H9 (cell line): ENCODE data around the gene CXXC1. TPM values are rescaled to one million over a fixed set of nuclear protein-coding genes. Genes with fewer than 3 reads are reported as not detected.

Source experiments
- DNase-seq: peaks from one replicate; pipeline ENCODE4 v3.0.0-alpha.2; 2017
- H2AFZ ChIP-seq: one replicate; pipeline ENCODE4 v1.6.1; 2013; ENCODE audit warnings: mild to moderate bottlenecking, low read length, control low read depth, moderate library complexity
- H2AK5ac ChIP-seq: 2 replicates; pipeline ENCODE4 v1.6.1; 2013; ENCODE audit warnings: low read length, control low read depth, mixed read lengths; ENCODE audit not compliant: insufficient read length
- H2BK120ac ChIP-seq: one replicate; pipeline ENCODE4 v1.6.1; 2013; ENCODE audit warnings: low read depth, mild to moderate bottlenecking, low read length, control low read depth, inconsistent platforms; ENCODE audit not compliant: poor library complexity, severe bottlenecking
- H2BK12ac ChIP-seq: 2 replicates; pipeline ENCODE4 v1.6.1; 2013; ENCODE audit warnings: low read length, control low read depth, mixed read lengths, low read depth; ENCODE audit not compliant: insufficient read length
- H2BK15ac ChIP-seq: 2 replicates; pipeline ENCODE4 v1.6.1; 2013; ENCODE audit warnings: low read depth, low read length, control low read depth
- H2BK20ac ChIP-seq: one replicate; pipeline ENCODE4 v1.6.1; 2013; ENCODE audit warnings: low read depth, mild to moderate bottlenecking, low read length, control low read depth, inconsistent platforms; ENCODE audit not compliant: poor library complexity, severe bottlenecking
- H2BK5ac ChIP-seq: 2 replicates; pipeline ENCODE4 v1.6.1; 2013; ENCODE audit warnings: low read length, control low read depth, mixed read lengths; ENCODE audit not compliant: insufficient read length
- H3K14ac ChIP-seq: 2 replicates; pipeline ENCODE4 v1.6.1; 2013; ENCODE audit warnings: low read length, control low read depth; ENCODE audit not compliant: insufficient read depth
- H3K18ac ChIP-seq: 2 replicates; pipeline ENCODE4 v1.6.1; 2013; ENCODE audit warnings: low read depth, mild to moderate bottlenecking, mixed read lengths, low read length, control low read depth; ENCODE audit not compliant: insufficient read length
- H3K23ac ChIP-seq: 2 replicates; pipeline ENCODE4 v1.6.1; 2013; ENCODE audit warnings: low read length, control low read depth, mixed read lengths, low read depth; ENCODE audit not compliant: insufficient read length
- H3K23me2 ChIP-seq: 2 replicates; pipeline ENCODE4 v1.6.1; 2013; ENCODE audit warnings: low read depth, mild to moderate bottlenecking, mixed read lengths, low read length, control low read depth; ENCODE audit not compliant: insufficient read length, poor library complexity, severe bottlenecking
- H3K27ac ChIP-seq: 2 replicates; pipeline ENCODE4 v1.5.1; 2013; ENCODE audit warnings: low read length, control low read depth, mixed read lengths, low read depth; ENCODE audit not compliant: insufficient read length
- H3K27me3 ChIP-seq: 2 replicates; pipeline ENCODE4 v1.6.1; 2013; ENCODE audit warnings: low read length, control low read depth, inconsistent platforms; ENCODE audit not compliant: insufficient read depth
- H3K4ac ChIP-seq: 2 replicates; pipeline ENCODE4 v1.6.1; 2013; ENCODE audit warnings: low read depth, mild to moderate bottlenecking, control low read depth, inconsistent platforms, low read length, moderate library complexity
- H3K4me1 ChIP-seq: 2 replicates; pipeline ENCODE4 v1.6.1; 2013; ENCODE audit warnings: low read length, control low read depth, inconsistent platforms; ENCODE audit not compliant: insufficient read depth
- H3K4me2 ChIP-seq: 2 replicates; pipeline ENCODE4 v1.6.1; 2013; ENCODE audit warnings: low read length, control low read depth, mixed read lengths; ENCODE audit not compliant: insufficient read length, insufficient read depth
- H3K56ac ChIP-seq: 2 replicates; pipeline ENCODE4 v1.6.1; 2013; ENCODE audit warnings: low read depth, mild to moderate bottlenecking, mixed read lengths, low read length, control low read depth; ENCODE audit not compliant: insufficient read length
- H3K79me1 ChIP-seq: 2 replicates; pipeline ENCODE4 v1.6.1; 2013; ENCODE audit warnings: low read depth, mild to moderate bottlenecking, moderate library complexity, low read length, control low read depth, inconsistent platforms; ENCODE audit not compliant: insufficient read depth, poor library complexity, severe bottlenecking
- H3K79me2 ChIP-seq: 2 replicates; pipeline ENCODE4 v1.6.1; 2013; ENCODE audit warnings: low read length, control low read depth, inconsistent platforms; ENCODE audit not compliant: insufficient read depth
- H3K9ac ChIP-seq: 2 replicates; pipeline ENCODE4 v1.6.1; 2013; ENCODE audit warnings: low read length, control low read depth, mixed read lengths; ENCODE audit not compliant: insufficient read length; ENCODE audit errors: extremely low read depth
- H3K9me3 ChIP-seq: one replicate; pipeline ENCODE4 v1.6.1; 2013; ENCODE audit warnings: low read depth, low read length, inconsistent platforms; ENCODE audit not compliant: control insufficient read depth
- H3T11ph ChIP-seq: one replicate; pipeline ENCODE4 v1.6.1; 2013; ENCODE audit warnings: mild to moderate bottlenecking, low read length, control low read depth, inconsistent platforms
- H4K20me1 ChIP-seq: one replicate; pipeline ENCODE4 v1.6.1; 2013; ENCODE audit not compliant: control insufficient read depth, insufficient read length, insufficient read depth
- H4K5ac ChIP-seq: 2 replicates; pipeline ENCODE4 v1.6.1; 2013; ENCODE audit warnings: low read depth, mild to moderate bottlenecking, mixed read lengths, low read length, control low read depth; ENCODE audit not compliant: insufficient read length
- H4K8ac ChIP-seq: replicated peaks from 2 replicates; pipeline ENCODE4 v1.6.1; 2013; ENCODE audit warnings: low read length, control low read depth, mixed read lengths, low read depth; ENCODE audit not compliant: insufficient read length
- H4K91ac ChIP-seq: 2 replicates; pipeline ENCODE4 v1.6.1; 2013; ENCODE audit warnings: low read depth, mild to moderate bottlenecking, moderate library complexity, mixed read lengths, low read length, control low read depth; ENCODE audit not compliant: insufficient read length
- H3K27ac Mint-ChIP-seq, 3 experiments: 2 replicates in 2 of 3; 3 replicates in 1 of 3; pipeline ENCODE4 v1.8.0; 2020 to 2021; ENCODE audit warnings: mixed read lengths in 3 of 3, mild to moderate bottlenecking in 1 of 3, moderate library complexity in 1 of 3
- H3K27me3 Mint-ChIP-seq: 2 replicates; pipeline ENCODE4 v1.8.0; 2021; ENCODE audit warnings: low read depth, mild to moderate bottlenecking, moderate library complexity, mixed read lengths
- H3K36me3 Mint-ChIP-seq, 3 experiments: 2 replicates in 2 of 3; 3 replicates in 1 of 3; pipeline ENCODE4 v1.8.0; 2020 to 2021; ENCODE audit warnings: low read depth in 3 of 3, mixed read lengths in 3 of 3; ENCODE audit not compliant: insufficient read depth in 1 of 3
- H3K4me1 Mint-ChIP-seq, 2 experiments: 2 replicates each; pipeline ENCODE4 v1.8.0; 2020; ENCODE audit warnings: mixed read lengths in 2 of 2
- H3K4me3 Mint-ChIP-seq, 2 experiments: 2 replicates in 1 of 2; 3 replicates in 1 of 2; pipeline ENCODE4 v1.8.0; 2020 to 2021; ENCODE audit warnings: mild to moderate bottlenecking in 2 of 2, mixed read lengths in 2 of 2, moderate library complexity in 1 of 2
- H3K9me3 Mint-ChIP-seq, 2 experiments: 2 replicates in 1 of 2; 3 replicates in 1 of 2; pipeline ENCODE4 v1.8.0; 2020; ENCODE audit warnings: mild to moderate bottlenecking in 2 of 2, mixed read lengths in 2 of 2, moderate library complexity in 1 of 2
- CTCF ChIP-seq: fragments of 200-600 bp; sonication (generic); conservative IDR thresholded peaks from 3 replicates; pipeline ENCODE4 v1.8.0; 2021; ENCODE audit warnings: antibody characterized with exemption, mild to moderate bottlenecking
- WGBS: extraction: QIAGEN DNeasy Blood & Tissue Kit; methylation state at CpG from one replicate; pipeline ENCODE4 v1.1.7; 2013; ENCODE audit warnings: missing lambda C conversion rate, low lambda C conversion rate, mixed read lengths; ENCODE audit not compliant: insufficient read length; ENCODE audit errors: extremely low coverage; 5-methylcytosine and 5-hydroxymethylcytosine counted together
- total RNA-seq: library from RNA; stranded (reverse); gene quantifications from 2 replicates; pipeline ENCODE4 v1.2.1, GENCODE V29; 2021

Gene CXXC1
- total RNA-seq, 1 experiment from 2014 or later: 95.9 TPM

- no peak overlapping the region for H2BK20ac ChIP-seq
- Mint-ChIP-seq H3K27ac (no peak overlapping the region), H3K9me3 (no peaks in the 10 kb centered on the region), H3K27me3 (peaks cover 6% of the 10 kb centered on the region), H3K4me1 (peaks cover 6 to 10% of the 10 kb centered on the region in 2 experiments; a peak in 3 of 4 replicates), H3K4me3 (peak overlapping the region in 1 of 2 experiments; percentile 67; a peak in 2 of 5 replicates), H3K36me3 (peaks cover 15 to 39% (median 38%) of the 10 kb centered on the region in 3 experiments; a peak in 6 of 7 replicates)
- no peaks in the 10 kb centered on the region for H3K27me3 ChIP-seq
- no peak overlapping the region for H3T11ph ChIP-seq
- no peak overlapping the region for H3K23ac ChIP-seq
- no peak overlapping the region for H3K9ac ChIP-seq
- no peak overlapping the region for H3K14ac ChIP-seq
- H3K27ac ChIP-seq: no peak overlapping the region
- no peak overlapping the region for H2BK120ac ChIP-seq
- peak overlapping the region; percentile 68 for H3K18ac ChIP-seq
- H3K79me2 ChIP-seq: no peaks in the 10 kb centered on the region
- H3K9me3 ChIP-seq: no peaks in the 10 kb centered on the region
- no peak overlapping the region for H4K5ac ChIP-seq
- H2AFZ ChIP-seq: no peak overlapping the region
- peak; percentile 88 for TF ChIP-seq CTCF
- peak; percentile 94 for DNase-seq
- no peaks in the 10 kb centered on the region for H3K23me2 ChIP-seq
- no peak overlapping the region for H3K56ac ChIP-seq
- H3K4me2 ChIP-seq: no peak overlapping the region
- H2BK12ac ChIP-seq: no peak overlapping the region
- H4K20me1 ChIP-seq: no peaks in the 10 kb centered on the region
- H2BK15ac ChIP-seq: no peak overlapping the region
- no peaks in the 10 kb centered on the region for H3K4me1 ChIP-seq
- H4K91ac ChIP-seq: no peak overlapping the region
- no peak overlapping the region for H2AK5ac ChIP-seq
- no peak overlapping the region for H3K4ac ChIP-seq
- no peaks in the 10 kb centered on the region for H3K79me1 ChIP-seq
- H4K8ac ChIP-seq: no peak overlapping the region
- WGBS: no CpG with 5 or more reads among the region's 56 CpGs
- no peak overlapping the region for H2BK5ac ChIP-seq
Measured at GRCh38 chr18:50268022-50268747, 19.3 kb downstream of the CXXC1 start.
